UCSD-AML1 (cell line): ENCODE data around the gene KCTD13.
"Not testable (repeated sequence)": the region's sequence is repeated elsewhere in the genome, so short reads cannot be mapped to it uniquely, and the experiment has no call there.

Experiments used
- DNase-seq: peaks from one replicate; lab custom pipeline; 2025; ENCODE audit not compliant: unreplicated experiment; lab: John Stamatoyannopoulos, UW

KCTD13 gene

DNA sequence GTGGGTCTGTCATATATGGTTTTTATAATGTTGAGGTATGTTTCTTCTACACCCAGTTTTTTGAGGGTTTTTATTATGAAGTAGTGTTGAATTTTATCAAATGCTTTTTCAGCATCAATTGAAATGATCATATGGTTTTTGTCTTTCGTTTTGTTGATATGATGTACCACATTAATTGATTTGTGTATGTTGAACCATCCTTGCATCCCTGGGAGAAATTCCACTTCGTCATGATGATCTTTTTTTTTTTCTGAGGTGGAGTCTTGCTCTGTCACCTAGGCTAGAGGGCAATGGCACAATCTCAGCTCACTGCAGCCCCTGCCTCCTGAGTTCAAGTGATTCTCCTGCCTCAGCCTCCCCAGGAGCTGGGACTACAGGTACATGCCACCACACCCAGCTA is 21.9 kb upstream of the KCTD13 start:
- no peak for DNase-seq

DNA sequence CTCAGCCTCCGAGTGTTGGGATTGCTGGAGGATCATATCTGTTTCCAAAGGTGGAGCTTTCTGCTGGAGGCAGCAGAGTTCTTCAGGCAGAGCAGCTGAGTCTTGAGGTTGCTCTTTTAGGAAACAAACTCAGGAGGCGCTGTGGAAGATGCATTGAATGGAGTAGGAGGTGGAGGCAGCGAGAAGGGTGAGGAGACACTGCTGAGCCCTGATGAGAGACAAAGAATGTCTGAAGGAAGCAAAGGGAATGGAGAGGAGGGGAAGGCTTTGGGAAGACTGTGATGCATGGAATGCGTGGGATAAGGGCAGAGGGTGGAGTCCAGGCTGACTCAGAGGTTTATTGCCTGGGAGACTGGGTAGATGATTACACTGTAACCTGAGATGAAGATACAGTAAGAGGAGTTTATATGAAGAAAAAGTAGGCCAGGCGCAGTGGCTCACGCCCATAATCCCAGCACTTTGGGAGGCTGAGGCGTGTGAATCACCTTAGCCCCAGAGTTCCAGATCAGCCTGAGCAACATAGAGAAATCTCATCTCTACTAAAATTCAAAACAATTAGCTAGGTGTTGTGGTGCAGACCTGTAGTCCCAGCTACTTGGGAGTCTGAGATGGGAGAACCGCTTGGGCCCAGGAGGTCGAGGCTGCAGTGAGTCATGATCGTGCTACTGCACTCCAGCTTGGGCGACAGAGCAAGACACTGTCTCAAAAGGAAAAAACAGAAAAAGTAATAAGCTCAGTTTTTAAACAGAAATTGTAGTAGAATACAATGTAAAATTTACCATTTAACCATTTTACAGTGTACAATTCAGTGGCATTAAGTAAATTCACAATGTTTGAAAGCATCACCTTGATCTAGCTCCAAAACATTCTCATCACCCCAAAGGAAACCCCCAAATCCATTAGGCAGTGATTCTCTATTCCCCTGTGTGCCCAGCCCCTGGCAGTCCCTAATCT is 18.1 kb upstream of the KCTD13 start:
- no peak for DNase-seq

DNA sequence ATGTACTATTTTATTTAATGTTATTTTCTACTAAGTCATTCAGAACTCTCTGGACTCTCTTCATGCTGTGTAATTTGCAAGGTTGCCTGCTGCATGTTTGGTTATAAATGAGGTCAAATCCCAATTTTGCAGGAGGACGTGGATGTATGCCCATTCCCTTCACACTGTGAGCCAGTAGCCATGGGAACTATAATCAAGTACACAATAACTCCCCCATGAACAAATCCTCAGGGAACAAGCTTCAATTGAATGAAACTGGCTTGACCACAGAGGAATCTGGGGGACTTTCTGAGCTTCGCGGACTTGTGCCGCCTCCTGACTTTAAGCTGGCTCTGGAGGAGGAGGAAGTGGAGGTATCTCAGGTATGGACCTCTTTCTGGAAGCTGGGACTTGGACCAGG is 14.6 kb upstream of the KCTD13 start:
- DNase-seq: no peak

DNA sequence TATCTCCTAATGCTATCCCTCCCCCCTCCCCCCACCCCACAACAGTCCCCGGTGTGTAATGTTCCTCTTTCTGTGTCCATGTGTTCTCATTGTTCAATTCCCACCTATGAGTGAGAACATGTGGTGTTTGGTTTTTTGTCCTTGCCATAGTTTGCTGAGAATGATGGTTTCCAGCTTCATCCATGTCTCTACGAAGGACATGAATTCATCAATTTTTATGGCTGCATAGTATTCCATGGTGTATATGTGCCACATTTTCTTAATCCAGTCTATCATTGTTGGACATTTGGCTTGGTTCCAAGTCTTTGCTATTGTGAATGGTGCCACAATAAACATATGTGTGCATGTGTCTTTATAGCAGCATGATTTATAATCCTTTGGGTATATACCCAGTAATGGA is 5.7 kb upstream of the KCTD13 start:
- not testable (repeated sequence) for DNase-seq

DNA sequence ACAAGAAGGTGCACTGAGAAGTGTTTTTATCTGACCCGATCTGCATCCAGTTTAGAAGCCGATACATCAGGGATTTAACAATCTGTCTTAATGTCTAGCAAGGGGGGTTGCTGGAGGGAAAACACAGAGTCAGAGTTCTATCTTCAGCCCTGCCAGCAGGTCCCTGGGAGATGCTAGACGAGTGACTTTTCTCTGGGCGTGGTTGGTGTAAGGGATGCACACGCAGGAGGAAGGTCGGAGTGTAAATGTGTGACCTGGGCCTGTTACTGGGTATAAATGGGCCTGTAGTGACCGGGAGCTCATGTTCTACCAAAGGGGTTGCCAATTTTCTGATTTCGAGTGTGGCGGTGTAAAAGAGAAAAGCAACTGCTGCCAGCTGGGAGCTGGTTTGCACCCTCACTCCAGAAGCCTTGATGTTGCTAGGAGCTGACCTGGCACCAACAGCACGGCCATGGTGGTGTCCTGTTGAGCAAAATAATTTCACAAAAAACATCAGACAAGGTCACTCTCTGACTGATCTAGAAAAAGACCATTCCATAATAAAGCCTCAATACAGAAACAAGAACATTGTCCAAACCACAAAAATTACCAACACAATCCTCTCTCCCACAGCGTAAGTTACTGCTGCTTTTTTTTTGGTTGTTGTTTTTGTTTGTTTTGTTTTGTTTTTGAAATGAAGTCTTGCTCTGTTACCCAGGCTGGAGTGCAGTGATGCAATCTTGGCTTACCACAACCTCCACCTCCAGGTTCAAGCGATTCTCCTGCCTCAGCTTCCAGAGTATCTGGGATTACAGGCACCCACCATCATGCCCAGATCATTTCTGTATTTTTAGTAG is 1.3 kb upstream of the KCTD13 start:
- no peak for DNase-seq

DNA sequence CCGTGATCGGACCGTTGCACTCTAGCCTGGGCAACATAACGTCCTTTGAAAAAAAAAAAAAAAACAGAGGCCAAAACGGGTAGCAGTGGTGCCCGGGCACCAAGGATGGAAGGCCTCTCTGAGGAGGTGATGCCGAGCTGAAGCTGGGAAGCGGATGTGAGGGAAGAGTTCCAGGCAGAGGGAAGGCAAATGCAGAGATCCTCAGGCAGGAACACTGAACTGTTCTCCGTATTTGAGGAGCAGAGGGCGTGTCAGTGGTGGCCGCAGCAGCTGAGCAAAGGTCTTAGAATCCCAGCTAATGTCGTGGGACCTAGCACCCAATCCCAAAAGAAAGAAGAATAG is 656 bp upstream of the KCTD13 start:
- DNase-seq: no peak

DNA sequence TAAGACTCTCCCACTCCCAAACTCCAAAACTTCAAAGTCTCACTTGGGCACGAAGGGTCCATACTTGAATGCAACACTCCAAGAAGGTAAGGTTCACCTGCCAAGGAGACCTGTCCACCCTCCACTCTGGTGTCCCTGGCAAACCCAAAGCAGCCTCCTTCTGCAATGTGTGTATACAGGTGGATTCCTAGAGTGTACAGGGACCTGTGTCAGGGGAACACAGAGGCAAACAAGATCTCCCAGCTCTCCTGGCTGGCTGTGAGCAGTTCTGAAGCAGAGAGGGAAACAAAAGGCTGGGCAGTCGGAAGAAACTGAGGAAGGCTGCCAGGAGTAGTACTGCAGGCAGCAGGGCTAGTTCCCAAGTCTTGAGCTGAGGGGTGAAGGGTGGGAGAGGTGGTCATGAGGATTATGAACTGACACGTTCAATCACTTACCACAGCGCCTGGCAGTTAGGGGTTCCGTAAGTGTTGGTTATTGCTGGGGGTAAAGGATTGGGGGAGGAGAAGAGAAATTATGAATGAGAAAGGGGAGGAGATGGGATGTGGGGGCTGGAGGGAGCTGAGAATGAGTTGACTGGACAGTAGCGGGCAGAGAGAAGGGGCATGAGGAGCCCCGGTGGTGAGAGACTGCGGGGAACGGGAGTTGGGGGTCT is 795 bp downstream of the KCTD13 start:
- DNase-seq: no peak

DNA sequence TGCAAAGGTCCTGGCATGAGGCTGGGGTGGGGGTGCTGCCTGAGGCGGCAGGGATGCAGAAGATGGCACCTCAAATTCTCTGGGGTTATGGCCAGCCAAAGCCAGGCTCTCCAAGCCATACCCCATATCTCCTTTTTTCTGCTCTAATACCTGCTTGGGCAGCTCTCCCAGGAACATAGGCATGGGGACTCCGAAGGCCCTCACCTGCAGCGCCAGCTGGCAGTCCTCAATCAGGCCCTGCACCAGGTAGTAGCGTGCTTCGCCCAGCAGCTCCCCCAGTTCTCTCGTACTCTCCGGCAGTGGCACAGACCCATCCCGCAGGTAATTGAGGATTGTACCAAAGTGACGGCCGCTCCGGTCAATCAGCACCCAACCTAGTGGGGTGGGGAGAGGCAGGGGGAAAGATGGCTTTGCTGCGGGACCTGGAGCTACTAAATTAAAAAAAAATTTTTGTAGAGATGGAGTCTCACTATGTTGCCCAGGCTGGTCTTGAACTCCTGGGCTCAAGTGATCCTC is 3.0 kb downstream of the KCTD13 start:
- DNase-seq: no peak

DNA sequence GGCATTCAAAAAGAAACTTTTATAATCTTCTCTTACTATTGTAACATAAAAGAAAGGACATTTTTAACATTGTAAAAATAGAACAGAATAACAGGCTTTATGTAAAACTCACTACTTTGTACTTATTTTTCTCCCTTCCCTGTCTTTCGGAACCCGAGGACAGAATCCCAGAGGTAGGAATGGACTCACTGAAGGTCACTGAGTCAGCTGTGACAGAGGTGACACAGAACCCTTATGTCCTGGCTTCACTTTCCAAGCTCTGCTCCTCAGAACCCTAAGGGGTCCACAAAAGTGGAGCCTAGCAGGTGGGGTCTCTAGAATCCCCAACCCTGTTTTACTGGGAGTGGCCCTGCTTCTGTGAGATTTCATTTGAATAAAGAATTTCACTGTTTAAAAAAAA is 3.7 kb downstream of the KCTD13 start:
- no peak for DNase-seq

DNA sequence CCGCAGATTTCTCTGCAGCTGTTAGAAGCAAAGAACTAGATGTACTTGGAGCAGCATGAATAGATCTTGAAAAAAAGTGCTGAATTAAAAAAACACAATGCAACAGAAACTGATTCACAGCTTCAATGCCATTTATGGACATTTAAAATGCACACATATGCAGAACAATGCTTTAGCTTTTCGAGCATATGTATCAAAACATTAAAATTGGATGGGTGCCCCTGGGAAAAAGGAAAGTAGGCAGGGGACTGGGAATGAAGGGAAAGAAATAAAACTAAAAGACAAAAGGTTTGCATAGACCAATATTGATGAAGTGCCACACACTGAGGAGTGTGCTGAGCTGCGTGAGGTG is 5.0 kb downstream of the KCTD13 start:
- DNase-seq: no peak

DNA sequence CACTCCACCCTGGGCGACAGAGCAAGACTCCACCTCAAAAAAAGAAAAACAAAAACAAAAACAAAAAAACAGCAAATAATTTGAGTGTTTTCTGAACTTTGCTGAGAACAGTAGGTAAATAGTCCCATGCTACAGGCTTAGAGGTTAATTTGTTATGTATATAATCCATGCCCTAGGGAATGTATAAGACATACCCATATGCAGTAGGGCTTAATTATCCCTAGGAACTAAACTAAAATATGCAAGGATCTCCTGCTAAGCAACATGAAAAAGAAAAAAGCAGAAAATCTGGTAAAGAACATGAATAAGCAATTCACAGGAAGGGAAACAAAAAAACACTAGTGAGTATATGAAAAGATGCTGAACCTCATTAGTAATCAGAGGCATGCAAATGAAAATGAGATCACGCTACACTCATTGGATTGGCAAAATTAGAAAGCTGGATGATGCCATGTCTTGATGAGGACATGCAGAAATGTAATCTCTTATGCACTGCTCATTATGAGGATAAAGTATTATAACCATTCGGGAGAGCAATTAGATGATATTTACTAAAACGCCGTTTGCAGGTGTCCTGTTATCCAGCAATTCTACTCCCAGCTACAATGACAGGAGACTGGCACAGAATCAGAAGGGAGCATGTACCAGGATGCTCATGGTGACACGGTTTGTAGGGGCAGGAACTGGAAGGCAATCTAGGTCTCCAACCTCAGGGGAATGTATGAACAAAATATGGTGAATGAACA is 5.6 kb downstream of the KCTD13 start:
- DNase-seq: no peak

DNA sequence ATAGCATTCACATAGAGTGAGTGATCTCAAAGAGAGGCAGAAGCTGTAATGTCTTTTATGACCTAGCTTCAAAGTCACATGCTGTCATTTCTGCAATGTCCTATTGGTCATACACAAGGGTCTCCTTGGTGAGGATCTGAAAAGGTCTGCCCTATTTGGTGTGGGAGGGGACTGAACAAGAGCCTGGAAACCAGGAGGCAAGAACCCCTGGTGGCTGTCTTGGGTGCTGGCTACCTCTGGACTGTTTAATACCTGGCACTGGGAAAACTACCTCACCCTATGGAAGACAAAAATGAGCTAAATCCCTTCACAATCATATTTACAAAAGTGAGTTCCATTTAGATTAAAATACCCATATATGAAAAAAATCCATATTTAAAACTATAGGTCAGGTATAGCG is 9.0 kb downstream of the KCTD13 start:
- DNase-seq: no peak

DNA sequence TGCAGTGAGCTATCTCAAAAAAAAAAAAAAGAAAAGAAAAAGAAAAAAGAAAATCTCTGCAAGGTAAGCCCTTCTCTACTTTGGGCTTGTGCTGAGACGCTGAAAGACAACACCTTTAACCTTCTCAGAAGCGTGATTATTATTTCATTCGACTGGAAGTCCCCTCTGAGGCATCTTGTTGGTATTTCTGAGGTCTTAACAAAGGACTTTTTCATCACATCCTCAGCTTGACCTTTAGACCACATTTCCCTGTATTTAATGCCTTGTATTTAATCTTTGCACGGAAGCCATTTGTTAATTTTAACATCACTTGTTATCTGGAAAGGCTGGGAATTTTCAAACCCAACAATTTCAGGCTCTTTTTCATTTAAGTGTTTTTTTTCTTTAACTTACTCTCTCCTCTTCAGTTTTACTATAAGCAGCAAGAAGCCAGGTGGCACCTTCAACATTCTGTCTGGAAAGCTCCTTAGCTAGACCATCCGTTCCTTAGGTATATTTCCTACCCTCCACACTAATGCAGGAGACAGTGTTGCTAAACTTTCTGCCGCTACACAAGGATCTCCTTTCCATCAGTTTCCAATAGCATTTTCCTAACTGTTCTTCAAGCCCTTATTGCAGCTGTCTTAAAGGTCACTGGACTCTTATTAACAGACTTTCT is 10.3 kb downstream of the KCTD13 start:
- DNase-seq: no peak

DNA sequence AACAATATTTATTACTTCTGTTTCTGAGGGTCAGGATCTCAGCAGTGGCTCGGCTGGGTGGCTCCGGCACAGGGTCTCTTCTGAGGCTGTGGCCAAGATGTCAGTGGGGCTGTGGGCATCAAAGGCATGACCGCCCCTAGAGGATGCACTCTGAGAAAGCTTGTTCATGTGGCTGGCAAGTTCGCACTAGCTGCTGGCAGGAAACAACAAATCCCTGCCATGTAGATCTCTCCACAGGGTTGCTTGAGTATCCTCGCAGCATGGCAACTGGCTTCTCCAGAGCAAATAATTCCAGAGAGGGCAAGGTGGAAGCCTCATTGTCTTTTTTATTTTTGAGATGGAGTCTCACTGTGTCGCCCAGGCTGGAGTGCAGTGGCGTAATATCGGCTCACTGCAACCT is 12.5 kb downstream of the KCTD13 start:
- no peak for DNase-seq

DNA sequence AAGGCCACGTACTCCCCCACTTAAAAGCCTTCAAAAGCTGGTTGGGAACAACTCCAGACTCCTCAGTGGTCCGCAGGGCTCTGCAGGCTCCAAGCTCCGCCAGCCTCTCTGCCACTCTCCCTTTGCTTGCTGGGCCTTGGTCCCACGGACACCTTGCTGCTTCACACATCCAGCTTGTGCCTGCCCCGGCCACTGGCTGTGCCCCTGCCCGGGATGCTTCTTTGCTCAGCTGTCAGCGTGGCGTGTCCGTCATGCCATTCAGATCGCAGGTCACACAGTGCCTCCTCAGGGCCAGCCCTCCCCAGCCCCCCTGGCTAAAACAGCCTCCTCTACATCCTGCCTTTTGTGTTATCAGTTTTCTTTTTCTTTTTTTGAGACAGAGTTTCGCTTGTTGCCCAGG is 13.9 kb downstream of the KCTD13 start:
- no peak for DNase-seq

DNA sequence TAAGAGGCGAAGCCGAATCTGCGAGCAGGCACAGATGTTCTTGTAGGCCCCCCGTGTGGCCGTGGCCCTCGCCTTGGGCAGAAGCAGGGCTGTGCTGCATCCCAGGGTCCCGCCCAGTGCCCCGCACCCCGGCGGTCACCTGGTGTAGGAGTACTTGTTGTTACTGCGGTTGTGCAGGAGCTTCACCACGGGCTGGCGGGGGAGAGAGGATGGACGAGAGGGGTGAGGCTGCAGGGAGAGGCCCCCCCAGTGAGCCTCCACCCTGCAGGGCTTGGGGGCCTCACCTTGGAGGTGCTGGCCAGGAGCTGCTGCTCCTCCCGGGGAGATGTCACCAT is 14.4 kb downstream of the KCTD13 start:
- DNase-seq: no peak

DNA sequence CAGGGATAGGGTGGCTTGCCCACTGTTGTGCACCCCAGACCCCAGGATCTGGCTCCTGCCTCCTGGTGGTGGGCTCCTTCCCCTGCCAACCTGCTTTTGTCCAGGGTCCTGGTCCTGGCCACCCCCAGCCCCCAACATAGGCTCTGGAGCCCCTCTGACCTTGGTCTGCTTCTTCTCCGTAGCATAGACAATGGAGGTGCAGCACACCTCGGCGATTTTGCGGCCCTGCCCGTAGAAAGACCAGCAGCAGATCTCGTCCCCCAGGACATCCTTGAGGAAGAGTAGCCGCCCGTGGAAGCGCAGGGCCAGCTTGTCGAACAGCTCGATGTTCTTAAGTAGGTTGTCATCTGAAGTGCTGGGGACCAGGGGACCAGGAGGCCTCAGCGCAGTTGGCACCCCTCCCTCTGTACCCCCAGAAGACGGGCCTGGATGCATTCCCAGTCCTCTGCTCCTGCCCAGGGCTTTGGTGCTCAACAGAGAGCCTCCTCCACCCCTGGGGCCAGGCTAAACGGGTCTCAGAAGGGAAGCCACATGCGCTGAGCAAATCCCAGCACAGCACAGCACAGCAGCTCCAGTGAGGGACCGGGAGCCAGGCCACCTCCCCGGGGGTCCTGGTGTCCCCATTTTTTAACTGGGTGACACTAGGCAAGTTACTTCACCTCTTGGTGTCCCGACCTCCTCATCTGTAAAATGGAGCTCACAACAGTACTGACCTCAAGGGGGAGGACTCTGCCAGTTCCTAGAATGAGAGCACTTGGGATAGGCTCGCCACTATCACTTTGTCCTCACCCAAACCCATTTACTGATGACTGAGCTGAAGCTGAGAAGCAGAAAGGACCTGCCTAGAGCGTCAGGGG is 15.0 kb downstream of the KCTD13 start:
- DNase-seq: no peak

DNA sequence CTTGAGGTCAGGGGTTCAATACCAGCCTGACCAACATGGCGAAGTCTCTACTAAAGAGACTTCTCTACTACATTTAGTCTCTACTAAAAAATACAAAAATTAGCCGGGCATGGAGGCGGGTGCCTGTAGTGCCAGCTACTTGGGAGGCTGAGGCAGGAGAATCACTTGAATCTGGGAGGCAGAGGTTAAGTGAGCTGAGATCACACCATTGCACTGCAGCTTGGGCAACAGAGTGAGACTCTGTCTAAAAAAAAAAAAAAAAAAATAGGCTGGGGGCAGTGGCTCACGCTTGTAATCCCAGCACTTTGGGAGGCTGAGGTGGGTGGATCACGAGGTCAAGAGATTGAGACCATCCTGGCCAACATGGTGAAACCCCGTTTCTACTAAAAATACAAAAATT is 16.2 kb downstream of the KCTD13 start:
- not testable (repeated sequence) for DNase-seq

DNA sequence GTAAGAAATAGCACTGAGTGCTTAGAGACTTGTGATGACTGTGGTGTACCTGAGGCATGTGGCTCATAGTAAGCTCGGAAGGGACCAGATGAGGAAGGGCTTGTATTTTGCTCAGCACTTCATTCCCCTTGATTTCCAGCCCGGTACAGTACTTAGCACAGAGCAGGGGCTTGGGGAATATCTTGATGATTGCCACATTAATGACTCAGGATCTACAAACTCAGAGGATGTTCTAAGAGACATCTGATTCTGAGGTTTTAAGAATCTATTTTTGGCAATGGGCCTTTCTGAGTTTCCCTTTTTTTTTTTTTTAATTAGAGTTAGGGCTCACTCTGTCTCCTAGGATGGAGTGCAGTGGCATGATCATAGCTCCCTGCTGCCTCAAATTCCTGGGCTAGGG is 16.6 kb downstream of the KCTD13 start:
- no peak for DNase-seq
